A549 (cell line): ENCODE results near the gene MYH13.

Experiments
- BCL3 ChIP-seq: fragments of >200 bp; sonication (Bioruptor Twin); formaldehyde crosslinking; IDR thresholded peaks from 3 replicates; pipeline ENCODE4 v1.6.1; 2016
- POLR2A ChIP-seq: IDR thresholded peaks from 2 replicates; pipeline ENCODE4 v1.6.1; 2012; ENCODE audit warnings: mild to moderate bottlenecking, low read length
- REST ChIP-seq: fragments of 200-600 bp; sonication (generic); IDR thresholded peaks from 2 replicates; pipeline ENCODE4 v1.6.1; 2016; ENCODE audit warnings: antibody characterized with exemption, mild to moderate bottlenecking, moderate library complexity

GRCh38 chr17:10280068-10280467 lies 92.7 kb downstream of the MYH13 start:
- TF ChIP-seq POLR2A: no peak
- no peak for TF ChIP-seq REST
- TF ChIP-seq BCL3: no peak
